Activated CD4-positive, alpha-beta T cell treated with anti-CD3 and anti-CD28 coated beads, Interleukin-2, amount 10 ng/mL, durations not matched to agents 7 days and 5 days (primary cell): Measurements from ENCODE around the gene TUBGCP2. TPM values are rescaled to one million over a fixed set of nuclear protein-coding genes. Genes with fewer than 3 reads are reported as not detected.

ENCODE experiments used
- CTCF ChIA-PET: fragments of 350-600 bp; sonication (Branson Sonifier 250); formaldehyde crosslinking; loops from one replicate; lab custom pipeline; 2021; ENCODE audit warnings: antibody characterized with exemption; lab: Charles Lee
- POLR2A ChIA-PET: fragments of 350-600 bp; sonication (Branson Sonifier 250); formaldehyde crosslinking; loops from one replicate; lab custom pipeline; 2021; ENCODE audit warnings: antibody characterized with exemption; lab: Charles Lee
- DNase-seq: peaks from one replicate; pipeline ENCODE4 v3.0.0-alpha.2; 2020
- H3K27ac Mint-ChIP-seq: one replicate; pipeline ENCODE4 v1.8.0; 2021; ENCODE audit warnings: mild to moderate bottlenecking, moderate library complexity, mixed read lengths
- H3K27me3 Mint-ChIP-seq: one replicate; pipeline ENCODE4 v1.8.0; 2021; ENCODE audit warnings: mixed read lengths
- H3K36me3 Mint-ChIP-seq: one replicate; pipeline ENCODE4 v1.8.0; 2021; ENCODE audit warnings: low read depth, mixed read lengths
- H3K4me1 Mint-ChIP-seq: one replicate; pipeline ENCODE4 v1.8.0; 2021; ENCODE audit warnings: mixed read lengths
- H3K4me3 Mint-ChIP-seq: one replicate; pipeline ENCODE4 v1.8.0; 2021; ENCODE audit warnings: mild to moderate bottlenecking, moderate library complexity, mixed read lengths
- H3K9me3 Mint-ChIP-seq: one replicate; pipeline ENCODE4 v1.8.0; 2021; ENCODE audit warnings: mixed read lengths
- total RNA-seq, 2 experiments: library from RNA; stranded (reverse); gene quantifications; one replicate each; pipeline ENCODE4 v1.2.3, GENCODE V29; 2021

TUBGCP2 gene
- total RNA-seq, 2 experiments from 2014 or later = 52.4 to 54.2 TPM

DNA sequence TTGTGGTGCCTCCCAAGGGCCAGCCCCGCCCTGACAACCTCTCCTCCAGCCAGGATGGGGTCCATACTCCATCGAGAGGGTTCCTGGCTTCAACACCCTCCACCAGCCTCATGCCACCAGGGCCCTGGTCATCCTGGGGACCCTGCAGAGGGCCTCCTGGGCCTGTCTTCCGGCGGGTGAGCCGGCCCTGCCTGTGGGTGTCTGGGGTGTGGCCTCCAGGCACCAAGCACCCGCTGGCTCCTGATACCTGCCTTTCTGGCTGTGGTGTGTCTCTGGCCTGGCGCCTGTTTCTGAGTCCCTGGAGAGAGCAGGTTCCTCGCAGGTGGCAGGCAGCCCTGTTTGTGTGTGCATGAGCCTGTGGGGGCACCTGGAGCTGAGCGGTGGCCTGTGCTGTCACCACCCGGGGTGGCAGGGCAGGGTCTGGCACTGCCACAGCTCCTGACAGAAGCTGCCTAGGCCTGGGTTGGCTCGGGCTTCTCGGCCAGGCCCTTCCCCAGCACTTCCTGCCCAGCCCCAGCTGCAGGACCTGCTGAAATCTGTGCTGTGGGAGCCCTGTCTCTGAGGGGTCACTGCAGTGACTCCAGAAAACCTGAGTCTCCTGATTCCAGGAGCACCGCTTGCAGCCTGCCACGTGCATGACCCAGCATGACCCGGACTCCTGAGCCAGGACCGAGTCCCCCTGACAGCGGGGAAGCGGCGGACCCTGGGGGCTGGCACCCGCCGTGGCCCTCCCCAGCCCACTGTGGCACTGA, 50.4 kb downstream of the TUBGCP2 start:
- ChIA-PET CTCF (interaction anchor here (0.8 to 1.9 kb wide), 4 partner anchors 12 to 53 kb away, joined by 3 to 11 read pairs (median 6); partner anchors contain the start of gene ADAM8), POLR2A (interaction anchor here (1.0 kb wide), 1 partner anchor 133 kb away, joined by 3 read pairs; no protein-coding TSS in a partner anchor)
- H3K27ac Mint-ChIP-seq = peak overlapping the region; percentile 94
- peaks cover 2% of the 10 kb centered on the region for H3K36me3 Mint-ChIP-seq
- peak; percentile 54 for DNase-seq
- H3K4me3 Mint-ChIP-seq = peak overlapping the region; percentile 51
- no peaks in the 10 kb centered on the region for H3K9me3 Mint-ChIP-seq
- peaks cover 61% of the 10 kb centered on the region for H3K4me1 Mint-ChIP-seq
- no peaks in the 10 kb centered on the region for H3K27me3 Mint-ChIP-seq

DNA sequence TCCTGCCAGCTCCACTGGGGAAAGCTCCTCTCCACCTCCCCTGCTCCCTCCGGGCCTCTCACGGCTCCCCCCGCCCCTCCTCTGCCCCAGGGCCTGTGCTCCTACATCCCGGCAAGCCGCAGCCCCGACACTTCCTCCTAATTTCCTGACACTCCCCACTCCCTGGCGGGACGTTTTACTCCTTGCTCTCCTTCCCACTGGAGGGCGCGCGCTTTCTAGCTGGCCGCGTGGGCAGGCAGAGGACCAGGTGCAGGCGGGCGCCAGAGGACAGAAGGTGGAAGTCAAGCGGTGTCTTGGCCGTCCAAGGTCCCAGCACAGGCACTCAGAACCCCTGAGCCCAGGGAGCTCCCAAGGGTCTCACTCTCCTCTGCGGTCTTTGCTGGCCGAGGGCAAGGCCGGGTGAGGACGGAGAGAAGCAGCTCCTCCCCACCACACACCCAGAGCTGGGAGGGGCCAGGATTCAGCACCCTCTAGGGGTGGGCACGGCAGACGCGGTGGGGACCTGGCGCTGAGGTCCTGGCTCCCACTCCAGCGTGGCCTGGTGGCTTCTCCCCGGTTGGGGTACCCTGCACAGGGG, 51.1 kb downstream of the TUBGCP2 start:
- Mint-ChIP-seq H3K4me1 (peaks cover 54% of the 10 kb centered on the region), H3K27ac (peak overlapping the region; percentile 94), H3K27me3 (no peaks in the 10 kb centered on the region), H3K36me3 (no peaks in the 10 kb centered on the region), H3K9me3 (no peaks in the 10 kb centered on the region), H3K4me3 (peak overlapping the region; percentile 6)
- POLR2A ChIA-PET = no interaction called here
- CTCF ChIA-PET = interaction anchor here (0.6 to 0.7 kb wide), 2 partner anchors 12 to 127 kb away, joined by 3 read pairs; no protein-coding TSS in a partner anchor
- DNase-seq = peak; percentile 35

DNA sequence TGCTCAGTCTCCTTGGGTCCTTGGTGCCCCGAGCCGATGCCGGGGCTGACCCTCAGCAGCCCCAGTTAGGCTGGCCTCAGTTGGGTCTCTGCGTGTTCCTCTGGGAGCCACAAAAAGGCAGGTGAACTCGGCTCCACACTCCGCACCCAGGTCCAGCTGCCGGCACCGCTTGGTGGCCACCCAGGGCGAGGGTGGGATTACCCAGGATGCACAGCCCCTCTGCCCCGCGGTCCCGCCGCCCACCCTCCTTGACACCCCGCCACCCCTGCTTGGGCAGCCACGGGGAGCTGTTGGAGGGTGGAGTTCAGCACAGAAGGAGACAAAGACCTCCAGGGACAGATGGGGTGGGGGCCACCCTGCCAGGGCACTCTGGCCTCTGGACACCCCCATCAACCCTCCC, 53.3 kb downstream of the TUBGCP2 start:
- ChIA-PET CTCF (interaction anchor here (0.6 to 1.6 kb wide), 4 partner anchors 20 to 111 kb away, joined by 3 to 4 read pairs (median 3); no protein-coding TSS in a partner anchor), POLR2A (no interaction called here)
- H3K27me3 Mint-ChIP-seq = peaks cover 2% of the 10 kb centered on the region
- H3K4me3 Mint-ChIP-seq = no peak overlapping the region
- no peak overlapping the region for H3K27ac Mint-ChIP-seq
- no peak for DNase-seq
- peaks cover 39% of the 10 kb centered on the region for H3K4me1 Mint-ChIP-seq
- no peaks in the 10 kb centered on the region for H3K9me3 Mint-ChIP-seq
- H3K36me3 Mint-ChIP-seq = no peaks in the 10 kb centered on the region

DNA sequence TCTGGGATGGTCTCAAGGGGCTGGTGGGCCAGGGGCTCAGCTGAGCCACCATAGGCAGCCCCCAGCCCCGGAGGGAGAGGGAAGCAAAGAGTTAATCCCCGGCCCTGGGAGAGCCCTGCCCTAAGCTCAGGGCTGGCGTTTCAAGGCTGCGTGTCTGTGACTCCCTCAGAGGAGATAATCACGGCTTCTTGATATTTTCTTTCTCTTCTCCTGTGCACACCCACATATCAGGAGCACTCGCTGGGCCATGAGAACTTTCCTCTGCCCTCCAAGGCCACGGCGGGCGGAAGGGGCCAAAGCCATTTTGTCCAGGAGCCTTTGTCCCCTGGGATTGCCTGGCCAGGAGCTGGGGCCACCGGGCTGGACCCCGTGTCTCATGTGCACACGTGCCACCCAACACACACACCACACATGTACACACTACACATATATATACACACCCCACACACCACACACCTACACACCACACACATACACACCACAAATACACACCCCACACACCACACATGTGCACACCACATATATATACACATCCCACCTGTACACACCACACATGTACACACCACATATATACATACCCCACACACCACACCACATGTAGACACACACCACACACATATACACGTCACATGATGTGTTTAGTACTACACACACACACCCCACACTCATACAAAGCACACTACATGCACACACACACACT, 54.1 kb downstream of the TUBGCP2 start:
- H3K4me1 Mint-ChIP-seq = peaks cover 32% of the 10 kb centered on the region
- POLR2A ChIA-PET = no interaction called here
- CTCF ChIA-PET = interaction anchor here (0.6 to 1.6 kb wide), 3 partner anchors 19 to 53 kb away, joined by 3 to 4 read pairs (median 3); no protein-coding TSS in a partner anchor
- H3K27me3 Mint-ChIP-seq = peaks cover 4% of the 10 kb centered on the region
- H3K4me3 Mint-ChIP-seq = no peak overlapping the region
- H3K36me3 Mint-ChIP-seq = no peaks in the 10 kb centered on the region
- H3K9me3 Mint-ChIP-seq = no peaks in the 10 kb centered on the region
- DNase-seq = no peak
- H3K27ac Mint-ChIP-seq = no peak overlapping the region

DNA sequence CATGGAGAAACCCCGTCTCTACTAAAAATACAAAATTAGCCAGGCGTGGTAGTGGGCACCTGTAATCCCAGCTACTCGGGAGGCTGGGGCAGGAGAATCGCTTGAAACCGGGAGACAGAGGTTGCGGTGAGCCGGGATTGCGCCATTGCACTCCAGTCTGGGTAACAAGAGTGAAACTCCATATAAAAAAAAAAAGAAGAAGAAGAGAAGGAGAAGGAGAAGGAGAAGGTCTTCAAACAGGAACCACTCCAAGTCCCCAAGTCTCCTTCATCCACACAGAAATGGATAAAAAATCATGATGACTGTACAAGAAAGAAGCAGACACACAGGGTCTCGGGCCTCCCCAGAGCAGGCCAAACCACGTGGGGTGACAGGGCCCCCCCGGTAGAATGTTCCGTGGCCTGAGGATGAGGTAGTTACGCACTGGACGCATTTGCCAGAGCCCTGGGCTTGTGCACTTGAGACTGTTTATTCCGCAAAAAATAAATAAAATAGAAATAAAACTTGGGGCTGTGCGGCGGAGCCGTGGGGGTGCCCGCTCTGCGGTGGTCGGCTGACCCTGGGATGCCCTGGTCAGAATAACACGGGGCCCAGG, 55.2 kb downstream of the TUBGCP2 start:
- ChIA-PET CTCF (no interaction called here), POLR2A (no interaction called here)
- DNase-seq = no peak
- Mint-ChIP-seq H3K36me3 (no peaks in the 10 kb centered on the region), H3K4me1 (peaks cover 24% of the 10 kb centered on the region), H3K4me3 (no peak overlapping the region), H3K27me3 (peaks cover 4% of the 10 kb centered on the region), H3K9me3 (no peaks in the 10 kb centered on the region), H3K27ac (peak overlapping the region; percentile 54)

DNA sequence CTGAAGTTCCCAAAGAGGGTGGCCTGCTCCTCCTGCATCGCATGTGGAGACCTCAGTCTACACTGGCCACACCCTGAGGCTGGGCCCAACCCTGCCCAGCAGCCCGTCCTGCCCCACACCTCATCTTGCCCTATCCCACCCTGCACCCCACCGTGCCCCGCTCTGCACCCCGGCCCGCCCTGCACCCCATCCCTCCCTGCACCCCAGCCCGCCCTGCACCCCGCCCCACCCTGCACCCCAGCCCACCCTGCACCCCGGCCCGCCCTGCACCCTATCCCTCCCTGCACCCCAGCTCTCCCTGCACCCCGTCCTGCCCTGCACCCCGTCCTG, 56.5 kb downstream of the TUBGCP2 start:
- H3K27me3 Mint-ChIP-seq = peaks cover 4% of the 10 kb centered on the region
- ChIA-PET POLR2A (no interaction called here), CTCF (no interaction called here)
- no peak overlapping the region for H3K4me3 Mint-ChIP-seq
- peaks cover 11% of the 10 kb centered on the region for H3K4me1 Mint-ChIP-seq
- no peak for DNase-seq
- H3K36me3 Mint-ChIP-seq = no peaks in the 10 kb centered on the region
- no peaks in the 10 kb centered on the region for H3K9me3 Mint-ChIP-seq
- no peak overlapping the region for H3K27ac Mint-ChIP-seq

DNA sequence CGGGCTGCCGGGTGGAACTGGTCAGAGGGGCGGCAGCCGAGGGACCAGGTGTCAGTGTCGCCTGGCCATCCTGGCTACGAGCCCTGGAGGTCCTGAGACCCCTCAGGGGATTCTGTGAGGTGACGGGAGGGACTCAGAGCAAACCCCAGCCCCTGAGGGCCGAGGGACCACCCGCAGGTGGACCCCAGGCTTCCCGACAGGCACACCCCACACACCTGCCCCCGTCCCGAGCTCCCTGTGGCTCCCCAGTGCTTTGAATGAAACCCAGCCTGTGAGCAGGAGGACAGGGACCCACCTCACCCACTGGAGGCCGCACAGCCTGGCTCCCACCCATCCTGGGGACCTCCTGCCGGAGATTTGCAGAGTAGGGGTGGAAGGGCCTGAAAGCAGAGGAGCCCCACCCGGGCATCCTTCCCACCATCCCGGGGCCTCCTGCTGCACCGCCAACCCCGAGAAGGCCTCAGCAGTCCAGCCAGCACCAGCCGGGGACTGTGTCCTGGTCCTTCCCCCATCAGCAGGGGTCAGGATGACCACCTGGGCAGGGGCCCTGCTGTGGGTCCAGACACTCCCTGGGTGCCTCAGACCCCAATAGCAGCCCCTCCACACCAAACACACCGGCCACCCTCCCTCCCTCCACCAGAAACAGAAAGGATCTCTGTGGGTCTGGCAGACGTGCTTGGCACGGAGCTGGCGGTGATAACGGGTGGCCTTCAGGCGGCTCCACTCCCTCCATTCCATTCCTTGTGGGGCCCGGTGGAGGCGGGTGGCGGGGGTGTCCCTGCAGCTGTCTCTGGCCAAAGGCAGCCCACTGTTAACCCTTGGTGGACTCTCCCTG, 57.1 kb downstream of the TUBGCP2 start:
- Mint-ChIP-seq H3K4me3 (no peak overlapping the region), H3K36me3 (no peaks in the 10 kb centered on the region), H3K27me3 (peaks cover 4% of the 10 kb centered on the region), H3K27ac (no peak overlapping the region), H3K4me1 (peaks cover 6% of the 10 kb centered on the region), H3K9me3 (no peaks in the 10 kb centered on the region)
- ChIA-PET POLR2A (no interaction called here), CTCF (no interaction called here)
- no peak for DNase-seq

DNA sequence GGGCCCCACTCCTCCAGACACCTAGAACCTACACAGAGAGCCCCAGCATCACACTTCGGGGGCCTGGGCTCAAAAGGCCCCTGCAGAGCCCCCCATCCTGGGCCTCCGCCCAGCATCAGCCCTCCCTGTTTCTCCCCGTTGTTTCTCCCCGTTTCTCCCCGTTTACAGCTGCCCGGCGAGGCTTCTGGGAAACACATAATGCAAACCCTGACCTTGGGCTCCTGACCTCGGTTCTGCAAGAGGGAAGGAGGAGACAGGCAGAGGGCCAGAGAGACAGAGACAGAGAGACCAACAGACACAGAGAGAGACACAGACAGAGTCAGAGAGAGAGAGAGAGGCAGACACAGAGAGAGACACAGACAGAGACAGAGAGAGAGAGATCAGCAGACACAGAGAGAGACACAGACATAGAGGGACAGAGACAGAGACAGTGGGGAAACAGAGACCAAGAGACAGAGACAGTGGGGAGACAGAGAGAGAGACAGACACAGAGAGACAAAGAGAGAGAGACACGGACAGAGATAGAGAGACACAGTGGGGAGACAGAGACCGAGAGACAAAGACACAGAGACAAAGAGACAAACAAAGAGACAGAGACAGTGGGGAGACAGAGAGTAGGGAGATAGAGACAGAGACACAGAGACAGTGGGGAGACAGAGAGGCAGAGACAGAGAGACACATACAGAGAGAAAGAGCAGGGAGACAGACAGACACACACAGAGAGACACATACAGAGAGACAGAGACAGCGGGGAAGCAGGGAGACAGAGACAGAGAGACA, 58.5 kb downstream of the TUBGCP2 start:
- Mint-ChIP-seq H3K4me3 (no peak overlapping the region), H3K27ac (peak overlapping the region; percentile 43), H3K9me3 (no peaks in the 10 kb centered on the region), H3K36me3 (no peaks in the 10 kb centered on the region), H3K4me1 (peaks cover 2% of the 10 kb centered on the region), H3K27me3 (peaks cover 4% of the 10 kb centered on the region)
- DNase-seq = no peak
- CTCF ChIA-PET = no interaction called here
- POLR2A ChIA-PET = no interaction called here

DNA sequence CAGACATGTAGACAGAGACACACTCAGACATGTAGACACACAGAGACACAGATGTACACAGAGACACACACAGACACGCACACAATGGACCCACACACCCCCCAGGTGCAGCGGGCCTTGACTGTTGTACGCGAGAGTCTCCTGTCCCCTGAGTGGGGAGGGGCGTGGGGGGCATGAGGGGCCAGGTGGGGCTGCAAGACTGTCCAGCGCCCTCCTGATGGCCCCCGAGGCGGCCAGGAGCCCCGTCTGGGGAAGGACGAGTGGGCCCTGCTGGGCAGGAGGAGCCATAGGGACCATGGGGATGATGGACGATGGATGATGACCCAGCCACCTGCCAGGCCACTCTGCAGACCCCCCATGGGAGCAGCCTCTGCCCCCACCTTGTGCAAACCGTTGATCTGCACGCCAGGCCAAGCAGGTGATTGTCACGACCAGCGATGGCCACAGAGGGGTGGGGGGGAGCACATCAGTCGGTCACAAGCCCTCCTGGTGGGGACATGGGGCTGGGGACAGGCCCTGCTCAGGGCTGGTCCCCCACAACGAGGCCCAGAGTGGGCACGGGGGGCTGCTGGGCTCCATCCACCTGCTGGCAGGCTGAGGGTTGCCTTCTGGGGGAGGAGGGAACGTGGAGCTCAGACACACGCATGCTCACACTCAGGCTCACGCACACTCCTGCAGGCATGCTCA, 59.4 kb downstream of the TUBGCP2 start:
- peaks cover 4% of the 10 kb centered on the region for H3K27me3 Mint-ChIP-seq
- peaks cover 2% of the 10 kb centered on the region for H3K4me1 Mint-ChIP-seq
- H3K4me3 Mint-ChIP-seq = no peak overlapping the region
- no peak overlapping the region for H3K27ac Mint-ChIP-seq
- no peak for DNase-seq
- ChIA-PET CTCF (no interaction called here), POLR2A (no interaction called here)
- no peaks in the 10 kb centered on the region for H3K36me3 Mint-ChIP-seq
- H3K9me3 Mint-ChIP-seq = no peaks in the 10 kb centered on the region

DNA sequence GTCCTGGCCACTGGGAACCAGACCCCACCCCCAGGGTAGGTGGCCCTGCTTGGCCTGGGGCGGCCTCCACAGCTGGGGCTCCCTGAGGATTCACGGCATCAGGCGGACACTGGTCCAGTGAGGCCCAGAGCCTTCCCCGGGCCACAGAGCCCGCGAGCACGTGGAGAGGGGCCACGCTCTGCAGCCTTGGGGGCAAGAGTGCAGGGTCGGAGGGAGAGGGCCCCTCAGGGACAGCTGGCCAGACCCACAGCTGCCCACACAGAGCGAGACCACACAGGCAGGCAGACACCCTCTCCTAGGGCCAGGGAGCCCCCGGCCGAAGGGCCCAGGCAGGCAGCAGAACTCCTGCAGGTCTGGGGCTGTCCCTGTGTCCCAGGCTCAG, 60.3 kb downstream of the TUBGCP2 start:
- no peak overlapping the region for H3K27ac Mint-ChIP-seq
- POLR2A ChIA-PET = no interaction called here
- H3K4me1 Mint-ChIP-seq = peaks cover 2% of the 10 kb centered on the region
- no peak overlapping the region for H3K4me3 Mint-ChIP-seq
- H3K27me3 Mint-ChIP-seq = peaks cover 4% of the 10 kb centered on the region
- no peaks in the 10 kb centered on the region for H3K9me3 Mint-ChIP-seq
- CTCF ChIA-PET = no interaction called here
- no peak for DNase-seq
- no peaks in the 10 kb centered on the region for H3K36me3 Mint-ChIP-seq

DNA sequence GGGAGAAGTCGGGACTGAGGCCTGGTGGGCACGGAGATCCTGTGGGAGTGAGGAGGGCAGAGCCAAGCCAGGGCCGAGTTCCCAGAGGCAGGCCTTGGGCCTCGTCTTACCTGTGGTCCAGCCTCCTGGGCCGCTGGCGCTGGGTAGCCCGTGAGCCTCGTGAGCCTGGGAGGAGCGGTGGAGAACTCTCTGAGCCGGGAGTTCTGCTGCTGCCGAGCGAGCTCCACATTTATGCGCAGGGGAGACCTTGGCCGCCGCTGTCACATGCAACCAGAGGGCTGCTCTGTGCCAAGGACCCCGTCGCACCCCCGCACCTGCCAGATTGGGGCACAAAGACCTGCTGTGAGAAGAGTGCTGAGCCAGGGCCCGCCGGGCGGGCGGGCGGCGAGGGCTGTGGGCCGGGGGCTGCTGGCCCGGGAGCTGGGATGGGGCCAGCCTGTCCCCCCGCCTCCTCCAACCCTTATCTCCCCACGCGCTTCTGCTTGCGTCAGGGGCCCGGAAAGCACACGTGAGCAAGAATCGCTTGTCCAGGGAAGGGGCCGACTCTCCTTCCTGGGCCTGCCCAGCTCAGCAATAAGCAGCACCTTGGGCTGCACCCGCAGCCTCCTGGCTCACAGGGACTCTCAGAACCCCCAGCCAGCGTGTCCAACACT, 60.9 kb downstream of the TUBGCP2 start:
- H3K4me3 Mint-ChIP-seq = no peak overlapping the region
- no peaks in the 10 kb centered on the region for H3K9me3 Mint-ChIP-seq
- H3K36me3 Mint-ChIP-seq = no peaks in the 10 kb centered on the region
- H3K27ac Mint-ChIP-seq = no peak overlapping the region
- peaks cover 8% of the 10 kb centered on the region for H3K27me3 Mint-ChIP-seq
- DNase-seq = no peak
- H3K4me1 Mint-ChIP-seq = peaks cover 5% of the 10 kb centered on the region
- POLR2A ChIA-PET = no interaction called here
- CTCF ChIA-PET = no interaction called here
